ENCODE data around the gene FHL1.

The FHL1 gene

GRCh38 chrX:136115126-136115903, 32.0 kb upstream of the FHL1 start:
- DNase-seq, result peak in 2 of 3 donors; percentile 14
- POLR2A ChIA-PET, result no interaction called here
- CTCF ChIA-PET, result no interaction called here
- peaks cover 0 to 17% (median 10%) of the 10 kb centered on the region in 4 experiments for H3K4me1 ChIP-seq (ENCODE audit: control extremely low read depth in 1 of 4, control insufficient read depth in 4 of 4, insufficient read depth in 4 of 4, low read length in 3 of 4)
- no peaks in the 10 kb centered on the region for H3K27me3 ChIP-seq (replicated peaks in 2 of 5; ENCODE audit: control insufficient read depth in 4 of 5, insufficient read depth in 5 of 5, low read length in 4 of 5)
- no peak overlapping the region for H3K27ac ChIP-seq (ENCODE audit: insufficient read depth in 1 of 2, low read depth in 1 of 2, low read length in 2 of 2, poor library complexity in 1 of 2, severe bottlenecking in 2 of 2)
- H3K4me3 ChIP-seq (ENCODE audit: control insufficient read depth in 1 of 7, extremely low read depth in 1 of 7, insufficient read depth in 4 of 7, low read depth in 2 of 7, low read length in 6 of 7), result no peak overlapping the region
- H3K9me3 ChIP-seq (ENCODE audit: control extremely low read depth in 1 of 5, control insufficient read depth in 4 of 5, insufficient read depth in 2 of 5, low read depth in 1 of 5, low read length in 4 of 5), result peaks cover 0 to 3% (median 0%) of the 10 kb centered on the region in 5 experiments
- 79% methylated on average over 2 of the region's 5 CpGs for WGBS (ENCODE audit: insufficient coverage)
- no peaks in the 10 kb centered on the region for H3K36me3 ChIP-seq (ENCODE audit: control insufficient read depth in 4 of 4, insufficient read depth in 4 of 4, low read length in 3 of 4)

- ChIA-PET POLR2A (no interaction called here), CTCF (no interaction called here)
- no peak overlapping the region for H3K4me3 ChIP-seq (ENCODE audit: control insufficient read depth in 1 of 7, extremely low read depth in 1 of 7, insufficient read depth in 4 of 7, low read depth in 2 of 7, low read length in 6 of 7)
- peaks cover 0 to 2% (median 0%) of the 10 kb centered on the region in 5 experiments for H3K9me3 ChIP-seq (ENCODE audit: control extremely low read depth in 1 of 5, control insufficient read depth in 4 of 5, insufficient read depth in 2 of 5, low read depth in 1 of 5, low read length in 4 of 5)
- DNase-seq, result peak in 2 of 3 donors; percentile 14 to 21
- 70% methylated on average over 2 of the region's 3 CpGs for WGBS (ENCODE audit: insufficient coverage)
- H3K27ac ChIP-seq (ENCODE audit: insufficient read depth in 1 of 2, low read depth in 1 of 2, low read length in 2 of 2, poor library complexity in 1 of 2, severe bottlenecking in 2 of 2), result no peak overlapping the region
- peaks cover 0 to 17% (median 10%) of the 10 kb centered on the region in 4 experiments for H3K4me1 ChIP-seq (ENCODE audit: control extremely low read depth in 1 of 4, control insufficient read depth in 4 of 4, insufficient read depth in 4 of 4, low read length in 3 of 4)
- no peaks in the 10 kb centered on the region for H3K27me3 ChIP-seq (replicated peaks in 2 of 5; ENCODE audit: control insufficient read depth in 4 of 5, insufficient read depth in 5 of 5, low read length in 4 of 5)
- no peaks in the 10 kb centered on the region for H3K36me3 ChIP-seq (ENCODE audit: control insufficient read depth in 4 of 4, insufficient read depth in 4 of 4, low read length in 3 of 4)
Measured at GRCh38 chrX:136115904-136116297, 31.4 kb upstream of the FHL1 start.

- H3K4me3 ChIP-seq (ENCODE audit: control insufficient read depth in 1 of 7, extremely low read depth in 1 of 7, insufficient read depth in 4 of 7, low read depth in 2 of 7, low read length in 6 of 7), result no peak overlapping the region
- H3K36me3 ChIP-seq (ENCODE audit: control insufficient read depth in 4 of 4, insufficient read depth in 4 of 4, low read length in 3 of 4), result no peaks in the 10 kb centered on the region
- H3K27me3 ChIP-seq (replicated peaks in 2 of 5; ENCODE audit: control insufficient read depth in 4 of 5, insufficient read depth in 5 of 5, low read length in 4 of 5), result peaks cover 0 to 2% (median 0%) of the 10 kb centered on the region in 5 experiments
- H3K27ac ChIP-seq (ENCODE audit: insufficient read depth in 1 of 2, low read depth in 1 of 2, low read length in 2 of 2, poor library complexity in 1 of 2, severe bottlenecking in 2 of 2), result no peak overlapping the region
- H3K9me3 ChIP-seq (ENCODE audit: control extremely low read depth in 1 of 5, control insufficient read depth in 4 of 5, insufficient read depth in 2 of 5, low read depth in 1 of 5, low read length in 4 of 5), result no peaks in the 10 kb centered on the region
- no peak for DNase-seq
- POLR2A ChIA-PET, result no interaction called here
- WGBS (ENCODE audit: insufficient coverage), result no CpG with 5 or more reads among the region's 1 CpG
- H3K4me1 ChIP-seq (ENCODE audit: control extremely low read depth in 1 of 4, control insufficient read depth in 4 of 4, insufficient read depth in 4 of 4, low read length in 3 of 4), result no peaks in the 10 kb centered on the region
- CTCF ChIA-PET, result no interaction called here
Measured at GRCh38 chrX:136121788-136122187, 25.5 kb upstream of the FHL1 start.

- H3K4me3 ChIP-seq (ENCODE audit: control insufficient read depth in 1 of 7, extremely low read depth in 1 of 7, insufficient read depth in 4 of 7, low read depth in 2 of 7, low read length in 6 of 7), result no peak overlapping the region
- DNase-seq, result no peak
- POLR2A ChIA-PET, result no interaction called here
- CTCF ChIA-PET, result no interaction called here
- no peaks in the 10 kb centered on the region for H3K9me3 ChIP-seq (ENCODE audit: control extremely low read depth in 1 of 5, control insufficient read depth in 4 of 5, insufficient read depth in 2 of 5, low read depth in 1 of 5, low read length in 4 of 5)
- no CpG with 5 or more reads among the region's 2 CpGs for WGBS (ENCODE audit: insufficient coverage)
- no peaks in the 10 kb centered on the region for H3K4me1 ChIP-seq (ENCODE audit: control extremely low read depth in 1 of 4, control insufficient read depth in 4 of 4, insufficient read depth in 4 of 4, low read length in 3 of 4)
- no peak overlapping the region for H3K27ac ChIP-seq (ENCODE audit: insufficient read depth in 1 of 2, low read depth in 1 of 2, low read length in 2 of 2, poor library complexity in 1 of 2, severe bottlenecking in 2 of 2)
- no peaks in the 10 kb centered on the region for H3K36me3 ChIP-seq (ENCODE audit: control insufficient read depth in 4 of 4, insufficient read depth in 4 of 4, low read length in 3 of 4)
- peaks cover 0 to 2% (median 0%) of the 10 kb centered on the region in 5 experiments for H3K27me3 ChIP-seq (replicated peaks in 2 of 5; ENCODE audit: control insufficient read depth in 4 of 5, insufficient read depth in 5 of 5, low read length in 4 of 5)
Measured at GRCh38 chrX:136122207-136122606, 25.1 kb upstream of the FHL1 start.

GRCh38 chrX:136125106-136125505, 22.2 kb upstream of the FHL1 start:
- no peaks in the 10 kb centered on the region for H3K4me1 ChIP-seq (ENCODE audit: control extremely low read depth in 1 of 4, control insufficient read depth in 4 of 4, insufficient read depth in 4 of 4, low read length in 3 of 4)
- peaks cover 0 to 2% (median 0%) of the 10 kb centered on the region in 5 experiments for H3K27me3 ChIP-seq (replicated peaks in 2 of 5; ENCODE audit: control insufficient read depth in 4 of 5, insufficient read depth in 5 of 5, low read length in 4 of 5)
- ChIA-PET CTCF (no interaction called here), POLR2A (no interaction called here)
- H3K36me3 ChIP-seq (ENCODE audit: control insufficient read depth in 4 of 4, insufficient read depth in 4 of 4, low read length in 3 of 4), result no peaks in the 10 kb centered on the region
- no peak overlapping the region for H3K27ac ChIP-seq (ENCODE audit: insufficient read depth in 1 of 2, low read depth in 1 of 2, low read length in 2 of 2, poor library complexity in 1 of 2, severe bottlenecking in 2 of 2)
- DNase-seq, result no peak
- H3K9me3 ChIP-seq (ENCODE audit: control extremely low read depth in 1 of 5, control insufficient read depth in 4 of 5, insufficient read depth in 2 of 5, low read depth in 1 of 5, low read length in 4 of 5), result no peaks in the 10 kb centered on the region
- no peak overlapping the region for H3K4me3 ChIP-seq (ENCODE audit: control insufficient read depth in 1 of 7, extremely low read depth in 1 of 7, insufficient read depth in 4 of 7, low read depth in 2 of 7, low read length in 6 of 7)
- 82% methylated on average over 11 of the region's 11 CpGs for WGBS (ENCODE audit: insufficient coverage)

GRCh38 chrX:136126371-136126770, 21.0 kb upstream of the FHL1 start:
- no peak for DNase-seq
- Histone ChIP-seq H3K27ac (ENCODE audit: insufficient read depth in 1 of 2, low read depth in 1 of 2, low read length in 2 of 2, poor library complexity in 1 of 2, severe bottlenecking in 2 of 2) (no peak overlapping the region), H3K27me3 (replicated peaks in 2 of 5; ENCODE audit: control insufficient read depth in 4 of 5, insufficient read depth in 5 of 5, low read length in 4 of 5) (peaks cover 0 to 2% (median 0%) of the 10 kb centered on the region in 5 experiments), H3K4me3 (ENCODE audit: control insufficient read depth in 1 of 7, extremely low read depth in 1 of 7, insufficient read depth in 4 of 7, low read depth in 2 of 7, low read length in 6 of 7) (no peak overlapping the region), H3K36me3 (ENCODE audit: control insufficient read depth in 4 of 4, insufficient read depth in 4 of 4, low read length in 3 of 4) (no peaks in the 10 kb centered on the region), H3K4me1 (ENCODE audit: control extremely low read depth in 1 of 4, control insufficient read depth in 4 of 4, insufficient read depth in 4 of 4, low read length in 3 of 4) (peaks cover 0 to 2% (median 0%) of the 10 kb centered on the region in 4 experiments), H3K9me3 (ENCODE audit: control extremely low read depth in 1 of 5, control insufficient read depth in 4 of 5, insufficient read depth in 2 of 5, low read depth in 1 of 5, low read length in 4 of 5) (no peaks in the 10 kb centered on the region)
- 80% methylated on average over 5 of the region's 6 CpGs for WGBS (ENCODE audit: insufficient coverage)
- ChIA-PET CTCF (no interaction called here), POLR2A (no interaction called here)

GRCh38 chrX:136126872-136127406, 20.4 kb upstream of the FHL1 start:
- ChIA-PET POLR2A (no interaction called here), CTCF (no interaction called here)
- no peaks in the 10 kb centered on the region for H3K36me3 ChIP-seq (ENCODE audit: control insufficient read depth in 4 of 4, insufficient read depth in 4 of 4, low read length in 3 of 4)
- H3K4me1 ChIP-seq (ENCODE audit: control extremely low read depth in 1 of 4, control insufficient read depth in 4 of 4, insufficient read depth in 4 of 4, low read length in 3 of 4), result peaks cover 0 to 2% (median 0%) of the 10 kb centered on the region in 4 experiments
- no peak overlapping the region for H3K4me3 ChIP-seq (ENCODE audit: control insufficient read depth in 1 of 7, extremely low read depth in 1 of 7, insufficient read depth in 4 of 7, low read depth in 2 of 7, low read length in 6 of 7)
- peaks cover 0 to 1% (median 0%) of the 10 kb centered on the region in 5 experiments for H3K27me3 ChIP-seq (replicated peaks in 2 of 5; ENCODE audit: control insufficient read depth in 4 of 5, insufficient read depth in 5 of 5, low read length in 4 of 5)
- H3K9me3 ChIP-seq (ENCODE audit: control extremely low read depth in 1 of 5, control insufficient read depth in 4 of 5, insufficient read depth in 2 of 5, low read depth in 1 of 5, low read length in 4 of 5), result no peaks in the 10 kb centered on the region
- DNase-seq, result no peak
- 80% methylated on average over 3 of the region's 3 CpGs for WGBS (ENCODE audit: insufficient coverage)
- H3K27ac ChIP-seq (ENCODE audit: insufficient read depth in 1 of 2, low read depth in 1 of 2, low read length in 2 of 2, poor library complexity in 1 of 2, severe bottlenecking in 2 of 2), result no peak overlapping the region

Data from common myeloid progenitor, CD34-positive (primary cell).